Measurements from ENCODE around the gene BTN3A1. TPM values are rescaled to one million over a fixed set of nuclear protein-coding genes. Genes with fewer than 3 reads are reported as not detected.

The BTN3A1 gene
- total and polyA plus RNA-seq, 2 of the 13 experiments (the other 11 are each of a cell fraction or from before 2014, with no cell fraction given): 13.3 to 14.0 TPM

DNA sequence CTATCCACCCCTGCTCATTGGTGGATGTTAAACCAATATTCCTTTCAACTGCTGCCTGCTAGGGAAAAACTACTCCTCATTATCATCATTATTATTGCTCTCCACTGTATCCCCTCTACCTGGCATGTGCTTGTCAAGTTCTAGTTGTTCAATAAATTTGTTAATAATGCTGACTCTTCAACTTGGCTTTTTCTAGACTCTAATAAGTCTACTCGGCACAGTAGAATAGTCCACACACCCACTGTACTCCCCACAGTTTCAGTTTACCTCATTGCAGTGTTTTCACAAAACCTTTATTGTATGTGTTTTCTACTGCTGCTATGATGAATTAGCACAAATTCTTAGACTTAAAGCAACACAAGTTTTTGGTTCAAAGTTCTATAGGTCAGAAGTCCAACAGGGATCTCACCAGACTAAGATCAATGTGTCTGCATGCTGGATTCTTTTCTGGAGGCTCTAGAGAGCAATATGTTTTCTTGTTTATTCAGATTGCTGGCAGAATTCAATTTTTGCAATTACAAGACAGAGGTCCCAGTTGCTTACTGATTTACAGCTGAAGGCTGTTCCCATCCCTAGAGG lies 13.1 kb downstream of the BTN3A1 start (continued):
- TF ChIP-seq NAIF1 (CRISPR knock-in tag; IDR thresholded peaks at IDR 0.05; ENCODE audit: borderline replicate concordance) (no peak), CCDC6 (CRISPR knock-in tag; IDR thresholded peaks at IDR 0.05) (no peak)

DNA sequence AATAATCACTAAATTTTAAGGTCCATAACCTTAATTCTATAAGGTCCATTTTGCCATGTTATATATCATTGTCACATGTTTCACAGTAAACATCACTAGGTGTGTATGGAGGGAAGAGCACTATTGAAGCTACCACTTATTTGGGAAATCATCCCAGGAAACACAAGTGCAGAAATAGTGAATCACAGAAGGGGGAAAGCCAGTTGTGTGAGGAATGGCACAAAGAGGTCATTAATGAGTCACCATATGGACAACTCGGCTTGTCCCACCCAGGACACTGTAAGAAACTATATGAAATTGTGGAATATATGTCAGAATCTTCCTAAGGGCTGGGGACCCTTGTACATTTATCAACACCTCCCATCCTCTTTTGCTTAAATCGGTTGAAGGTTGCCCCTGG lies 13.7 kb downstream of the BTN3A1 start:
- no peaks in the 10 kb centered on the region for H3K27me3 ChIP-seq (ENCODE audit: control insufficient read depth in 1 of 2, insufficient read depth in 2 of 2, low read length in 2 of 2)
- no peaks in the 10 kb centered on the region for H3K79me2 ChIP-seq (ENCODE audit: insufficient read depth, low read length)
- no peak for DNase-seq (ENCODE audit: low spot score)
- ATAC-seq: no peak
- intact Hi-C loops (cut with micrococcal nuclease; ENCODE audit: unreplicated experiment) (loop anchor here (1.0 kb wide), 1 partner anchor 74 kb away; no protein-coding TSS in a partner anchor), in situ Hi-C loops (cut with HindIII; ENCODE audit: extremely low pct_ligation_motif_present, low pct_unique_long_range_greater_than_20kb) (no loop called here)
- no peaks in the 10 kb centered on the region for H4K20me1 ChIP-seq (ENCODE audit: insufficient read depth, low read length)
- POLR2A ChIA-PET: no interaction called here
- H3K9me3 ChIP-seq (ENCODE audit: low read length): peaks cover 18% of the 10 kb centered on the region
- TF ChIP-seq, protein P1, sequence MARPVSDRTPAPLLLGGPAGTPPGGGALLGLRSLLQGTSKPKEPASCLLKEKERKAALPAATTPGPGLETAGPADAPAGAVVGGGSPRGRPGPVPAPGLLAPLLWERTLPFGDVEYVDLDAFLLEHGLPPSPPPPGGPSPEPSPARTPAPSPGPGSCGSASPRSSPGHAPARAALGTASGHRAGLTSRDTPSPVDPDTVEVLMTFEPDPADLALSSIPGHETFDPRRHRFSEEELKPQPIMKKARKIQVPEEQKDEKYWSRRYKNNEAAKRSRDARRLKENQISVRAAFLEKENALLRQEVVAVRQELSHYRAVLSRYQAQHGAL (CRISPR knock-in tag; IDR thresholded peaks at IDR 0.05; ENCODE audit: not compliant biosample characterization): no peak
- TF ChIP-seq CENPBD1 (CRISPR knock-in tag; IDR thresholded peaks at IDR 0.05; ENCODE audit: borderline replicate concordance, low read depth) (no peak), PHF21A (CRISPR knock-in tag; IDR thresholded peaks at IDR 0.05) (no peak), ARNTL (CRISPR knock-in tag; IDR thresholded peaks at IDR 0.05) (no peak), ZBTB20 (CRISPR knock-in tag; IDR thresholded peaks at IDR 0.05; ENCODE audit: borderline replicate concordance, low read depth) (no peak), LCORL (IDR thresholded peaks at IDR 0.05) (no peak), LCORL (CRISPR knock-in tag; IDR thresholded peaks at IDR 0.05) (no peak), ZFP36L2 (CRISPR knock-in tag; IDR thresholded peaks at IDR 0.05) (no peak), ATF7 (IDR thresholded peaks at IDR 0.05) (no peak), ATF7 (CRISPR knock-in tag; IDR thresholded peaks at IDR 0.05) (no peak)
- no peak overlapping the region for H2AFZ ChIP-seq (ENCODE audit: low read length)
- peaks cover 46% of the 10 kb centered on the region for H3K4me1 ChIP-seq (ENCODE audit: insufficient read depth, low read length)
- no peak overlapping the region for H3K27ac ChIP-seq (ENCODE audit: extremely low read length, insufficient read depth, low read length)
- H3K36me3 ChIP-seq (replicated peaks in 1 of 2; ENCODE audit: control insufficient read depth in 1 of 2, insufficient read depth in 2 of 2, low read length in 2 of 2): no peaks in the 10 kb centered on the region; a peak in 1 of 5 replicates
- BruUV-seq (replicated peaks): no TSS peak
- WGBS (ENCODE audit: low lambda C conversion rate): 52% methylated on average over 2 of the region's 2 CpGs
- no peak overlapping the region for H3K9ac ChIP-seq (ENCODE audit: insufficient read depth, low read depth, low read length)
- no peak overlapping the region for H3K4me3 ChIP-seq (replicated peaks in 1 of 3; ENCODE audit: insufficient read depth in 1 of 3, low read depth in 2 of 3, low read length in 3 of 3)
- no peak for FAIRE-seq
- CTCF ChIA-PET (ENCODE audit: low intra/inter-chr PET ratio, low total read pairs): no interaction called here
- H3K4me2 ChIP-seq (ENCODE audit: low read depth, low read length): no peak overlapping the region
